ENCODE results near the gene CROCC2. TPM values are rescaled to one million over a fixed set of nuclear protein-coding genes. Genes with fewer than 3 reads are reported as not detected.

CROCC2 gene
- total RNA-seq, 1 donor from 2014 or later, result not detected

GRCh38 chr2:240891492-240892340 is 14.4 kb upstream of the CROCC2 start:
- no peak for DNase-seq (ENCODE audit: low spot score)

- no peak for DNase-seq (ENCODE audit: low spot score)
Observed at GRCh38 chr2:240892356-240892755, 13.8 kb upstream of the CROCC2 start.

GRCh38 chr2:240892925-240893324 is 13.2 kb upstream of the CROCC2 start:
- DNase-seq (ENCODE audit: low spot score), result no peak

GRCh38 chr2:240893363-240893844 is 12.7 kb upstream of the CROCC2 start:
- DNase-seq (ENCODE audit: low spot score), result no peak

- DNase-seq (ENCODE audit: low spot score), result no peak
Observed at GRCh38 chr2:240894006-240894405, 12.1 kb upstream of the CROCC2 start.

GRCh38 chr2:240894836-240895558 is 11.1 kb upstream of the CROCC2 start:
- DNase-seq (ENCODE audit: low spot score), result no peak

- DNase-seq (ENCODE audit: low spot score), result no peak
Observed at GRCh38 chr2:240895656-240896388, 10.3 kb upstream of the CROCC2 start, which contains the start of gene MAB21L4. Gene MAB21L4 (minus strand): TSS chr2:240896156. CDS start chr2:240895997, 159 bp downstream.

- no peak for DNase-seq (ENCODE audit: low spot score)
Observed at GRCh38 chr2:240896394-240896793, 9.7 kb upstream of the CROCC2 start.

- no peak for DNase-seq (ENCODE audit: low spot score)
Observed at GRCh38 chr2:240896871-240897692, 9.1 kb upstream of the CROCC2 start.

- no peak for DNase-seq (ENCODE audit: low spot score)
Observed at GRCh38 chr2:240898108-240898730, 7.9 kb upstream of the CROCC2 start.

GRCh38 chr2:240898731-240899467 is 7.2 kb upstream of the CROCC2 start:
- DNase-seq (ENCODE audit: low spot score), result no peak

- no peak for DNase-seq (ENCODE audit: low spot score)
Observed at GRCh38 chr2:240899468-240899865, 6.7 kb upstream of the CROCC2 start.

- DNase-seq (ENCODE audit: low spot score), result no peak
Observed at GRCh38 chr2:240900141-240900860, 5.8 kb upstream of the CROCC2 start.

- no peak for DNase-seq (ENCODE audit: low spot score)
Observed at GRCh38 chr2:240901986-240902614, 4.0 kb upstream of the CROCC2 start.

- DNase-seq (ENCODE audit: low spot score), result no peak
Observed at GRCh38 chr2:240902615-240903041, 3.5 kb upstream of the CROCC2 start.

- no peak for DNase-seq (ENCODE audit: low spot score)
Observed at GRCh38 chr2:240903191-240904060, 2.7 kb upstream of the CROCC2 start.

Measured in mesenteric fat pad (tissue), 1 donor.